ENCODE measurements around the gene PES1. TPM values are rescaled to one million over a fixed set of nuclear protein-coding genes. Genes with fewer than 3 reads are reported as not detected.

PES1 gene
- total RNA-seq, result 66.2 and 90.4 TPM in 2 replicates

DNA sequence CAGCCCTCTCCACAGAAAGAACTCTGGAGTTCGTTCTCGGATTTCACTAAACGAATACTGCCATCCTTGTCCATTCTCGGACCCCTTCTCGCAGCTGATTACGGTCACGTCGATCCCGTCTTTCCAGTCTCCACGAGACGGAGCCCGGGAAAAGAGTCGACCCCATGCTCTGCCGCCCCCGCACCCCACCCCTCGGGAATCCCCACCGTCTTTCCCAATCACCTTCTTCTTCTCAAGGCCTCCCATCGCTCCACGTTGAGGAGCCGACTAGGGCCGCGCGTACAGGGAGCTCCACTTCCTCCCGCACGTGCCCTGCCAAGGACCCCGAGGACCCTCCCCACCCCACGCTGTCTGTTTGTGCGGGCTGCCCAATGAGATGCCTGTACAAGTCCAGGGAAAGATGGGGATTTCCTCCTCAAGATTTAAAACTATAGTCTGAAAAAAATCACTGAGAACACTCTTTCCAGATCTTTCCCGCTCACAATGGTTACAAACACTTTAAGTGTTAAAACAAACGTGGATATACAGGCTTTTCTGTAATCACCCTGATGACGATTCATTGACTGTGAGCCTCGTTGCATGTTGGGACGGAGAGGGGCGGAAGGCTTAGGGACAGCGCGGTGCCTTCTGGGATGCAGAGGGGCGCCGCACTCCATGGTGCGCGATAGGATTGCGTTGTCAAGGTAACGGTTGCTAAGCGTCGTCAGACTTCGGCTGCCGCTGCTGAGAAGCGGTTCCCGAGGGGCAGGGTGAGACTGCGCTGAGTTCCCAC is at the start of gene PES1:
PES1 (minus strand) TSS at position 323 of the 772 bp plus-strand sequence; CDS start at position 246, 77 bp downstream.

DNA sequence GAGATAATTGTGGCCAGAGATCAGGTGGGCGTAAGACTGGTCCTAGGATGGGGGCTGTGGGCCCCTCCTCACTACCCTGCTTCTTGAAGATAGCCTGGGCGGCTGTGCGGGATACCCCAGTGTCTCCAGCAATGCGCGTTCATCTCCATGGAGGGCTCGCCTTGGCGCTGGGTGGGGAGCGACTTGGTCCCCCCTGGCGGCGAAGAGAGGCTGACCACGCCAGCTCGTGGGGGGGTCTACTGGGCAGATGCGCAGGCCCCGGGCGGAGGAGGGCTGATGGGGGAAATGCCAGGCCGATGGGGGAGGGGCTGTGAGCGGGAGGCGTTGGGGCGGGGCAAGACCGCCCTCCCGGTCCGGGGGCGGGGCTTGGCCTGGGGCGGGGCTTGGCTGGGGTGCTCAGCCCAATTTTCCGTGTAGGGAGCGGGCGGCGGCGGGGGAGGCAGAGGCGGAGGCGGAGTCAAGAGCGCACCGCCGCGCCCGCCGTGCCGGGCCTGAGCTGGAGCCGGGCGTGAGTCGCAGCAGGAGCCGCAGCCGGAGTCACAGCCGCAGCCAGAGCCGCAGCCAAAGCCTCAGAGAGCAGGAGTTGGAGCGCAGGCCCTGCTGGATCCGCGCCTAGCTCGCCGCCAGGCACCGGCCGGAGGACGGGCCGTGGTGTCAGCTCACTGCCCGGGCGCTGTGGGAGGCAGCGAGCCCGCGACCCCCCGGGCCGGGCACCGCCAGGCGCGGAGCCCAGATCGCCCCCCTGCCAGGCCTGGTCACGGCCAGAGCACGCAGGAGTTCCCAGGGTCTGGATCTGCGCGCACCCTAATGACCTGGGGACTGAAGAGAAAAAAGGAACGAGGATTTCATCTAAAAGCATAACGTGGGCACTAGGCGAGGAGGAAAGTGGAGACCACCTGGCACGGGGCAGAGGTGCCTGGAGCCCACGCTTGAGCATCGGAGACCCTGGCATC is 43.8 kb upstream of the PES1 start, which contains the start of gene SLC35E4:
SLC35E4 (plus strand) TSS at position 509 of the 953 bp plus-strand sequence. CDS start 670 bp downstream, outside the sequence.

DNA sequence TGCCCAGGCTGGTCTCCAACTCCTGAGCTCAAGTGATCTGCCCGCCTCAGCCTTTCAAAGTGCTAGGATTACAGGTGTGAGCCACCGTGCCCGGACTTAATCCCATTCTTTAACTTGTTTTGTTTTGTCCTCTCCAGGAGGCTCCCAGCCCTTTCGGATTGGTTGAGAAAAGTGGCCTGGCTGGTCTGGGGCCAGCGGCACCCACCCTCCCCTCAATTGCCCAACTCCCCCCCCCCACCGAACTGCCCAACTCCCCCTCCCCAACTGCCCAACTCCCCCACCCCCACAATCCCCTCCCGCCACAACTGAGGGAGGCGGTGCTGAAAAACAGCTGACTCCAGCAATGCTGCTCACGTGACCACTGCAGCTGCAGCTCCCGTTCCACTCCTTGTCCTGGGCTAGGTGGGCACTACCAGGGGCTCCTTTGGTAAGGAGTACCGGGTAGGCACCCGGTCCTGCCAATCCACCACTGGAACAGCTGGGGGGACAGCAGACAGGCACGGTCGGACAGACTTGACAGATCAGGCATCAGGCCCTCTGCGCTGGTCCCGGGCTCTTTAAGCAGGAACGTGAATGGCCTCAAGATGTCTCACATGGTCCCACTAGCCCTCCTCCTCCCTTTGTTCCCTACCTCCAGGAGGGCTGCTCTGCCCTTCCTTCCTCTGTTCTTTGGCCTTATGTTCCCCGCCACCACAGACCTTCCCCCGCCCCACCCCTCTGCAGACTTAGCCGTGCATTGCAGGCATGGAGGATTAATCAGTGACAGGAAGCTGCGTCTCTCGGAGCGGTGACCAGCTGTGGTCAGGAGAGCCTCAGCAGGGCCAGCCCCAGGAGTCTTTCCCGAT is 15.0 kb upstream of the PES1 start, which contains the start of gene TCN2:
TCN2 (plus strand) TSS at position 720 of the 845 bp plus-strand sequence. CDS start 158 bp downstream, outside the sequence.

DNA sequence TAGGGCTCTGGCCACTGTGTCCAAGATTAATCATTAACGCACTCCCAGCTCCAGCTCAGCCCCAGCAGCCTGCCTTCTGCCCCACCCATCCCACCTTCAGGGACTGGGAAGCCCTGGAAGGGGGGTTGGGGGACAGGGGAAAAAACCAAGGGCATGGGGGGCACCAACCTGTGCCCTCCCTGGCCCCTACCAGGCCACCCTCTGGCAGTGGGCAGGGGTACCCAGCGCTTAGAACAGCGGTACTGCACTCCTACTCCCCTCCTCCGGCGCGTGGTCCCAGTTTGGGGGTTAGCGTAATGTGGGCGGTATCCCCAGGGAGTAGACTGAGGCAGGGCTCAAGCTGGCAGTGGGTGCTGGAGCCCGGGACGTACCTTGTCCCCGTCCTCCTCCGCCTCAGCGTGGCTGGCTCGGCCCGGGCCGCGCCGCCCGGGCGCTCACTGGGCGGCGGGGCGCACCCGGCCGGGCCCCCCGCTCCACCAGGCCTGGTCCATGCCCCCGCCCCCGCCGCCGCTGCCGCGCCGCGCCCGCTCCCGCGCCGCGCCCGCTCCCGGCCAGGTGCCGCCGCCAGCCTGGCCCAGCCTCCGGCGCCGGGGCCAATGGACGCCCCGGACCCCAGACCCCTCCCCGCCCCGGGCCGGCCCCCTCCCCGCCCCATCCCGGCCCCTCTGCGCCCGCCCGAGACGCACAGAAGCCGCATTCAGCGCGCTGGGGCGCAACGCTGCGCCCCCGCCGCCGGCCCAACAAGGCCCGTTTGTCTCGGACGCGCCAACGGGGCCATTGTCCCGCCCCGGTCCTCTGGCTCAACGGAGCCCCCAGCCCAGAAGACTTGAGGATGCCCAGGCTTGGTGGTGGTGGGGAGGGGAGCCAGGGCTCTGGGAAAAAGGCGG is 17.4 kb downstream of the PES1 start, which contains the start of gene GAL3ST1:
GAL3ST1 (minus strand) TSS at position 571 of the 887 bp plus-strand sequence. CDS start 17,273 bp downstream, outside the sequence.

DNA sequence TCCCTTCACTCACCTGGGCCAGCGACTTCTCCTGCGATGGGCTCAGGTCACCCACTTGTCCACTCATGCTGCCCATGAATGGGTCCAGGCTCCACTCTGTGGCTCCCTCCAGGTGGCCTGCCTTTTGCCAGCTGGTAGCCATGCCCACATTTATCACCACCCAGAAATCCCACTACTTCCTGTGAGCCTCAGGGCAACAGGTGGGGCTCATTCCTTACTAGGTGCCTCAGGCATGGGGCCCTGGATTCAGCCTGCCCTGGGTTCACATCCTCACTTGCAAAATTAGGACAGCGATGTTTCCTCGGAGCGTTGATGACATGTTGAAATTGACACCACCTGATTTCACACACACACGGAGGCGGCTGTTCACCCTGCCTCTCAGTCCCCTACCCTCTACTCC is 45.1 kb downstream of the PES1 start, which contains the start of gene SEC14L6:
SEC14L6 (minus strand) TSS at position 126 of the 400 bp plus-strand sequence; CDS start at position 67, 59 bp downstream.

Other genes starting within 250 kb of the PES1 start
- 14.3 and 39.3 TPM in 2 replicates for gene SF3A1, start 235.0 kb downstream of the PES1 start, total RNA-seq
- gene CCDC157, start 234.9 kb downstream of the PES1 start, total RNA-seq, result 1.5 and 2.9 TPM in 2 replicates
- 38.4 and 50.2 TPM in 2 replicates for gene RNF215, start 204.5 kb downstream of the PES1 start, total RNA-seq
- 20.8 and 44.2 TPM in 2 replicates for gene SEC14L2, start 194.9 kb downstream of the PES1 start, total RNA-seq
- 9.8 and 11.9 TPM in 2 replicates for gene MTFP1, start 166.1 kb downstream of the PES1 start, total RNA-seq
- gene SEC14L3, start 119.9 kb downstream of the PES1 start, total RNA-seq, result not detected in 2 replicates
- 0.09 TPM in 1 of 2 replicates, not detected in the other for gene SEC14L4, start 86.2 kb downstream of the PES1 start, total RNA-seq
- gene SEC14L6, start 45.2 kb downstream of the PES1 start, total RNA-seq, result 0.23 and 0.59 TPM in 2 replicates
- 0.18 TPM in 1 of 2 replicates, not detected in the other for gene GAL3ST1, start 17.2 kb downstream of the PES1 start, total RNA-seq
- 3.1 and 4.5 TPM in 2 replicates for gene TCN2, start 15.3 kb upstream of the PES1 start, total RNA-seq
- 8.9 and 16.3 TPM in 2 replicates for gene SLC35E4, start 43.9 kb upstream of the PES1 start, total RNA-seq
- gene DUSP18, start 76.0 kb upstream of the PES1 start, total RNA-seq, result 8.9 and 12.5 TPM in 2 replicates
- 0.59 and 1.7 TPM in 2 replicates for gene OSBP2, start 103.0 kb upstream of the PES1 start, total RNA-seq

All from smooth muscle cell of the umbilical artery (primary cell).